Skin of body (tissue), 2 donors: ENCODE results near the gene EYA2. TPM values are rescaled to one million over a fixed set of nuclear protein-coding genes. Genes with fewer than 3 reads are reported as not detected.
"Not testable (repeated sequence)": the region's sequence is repeated elsewhere in the genome, so short reads cannot be mapped to it uniquely, and the experiment has no call there.

Experiments used
- DNase-seq: peaks from one replicate; lab custom pipeline; 2025; lab: John Stamatoyannopoulos, UW
- total RNA-seq: library from RNA; depleted of rRNA; stranded (reverse); fragments of >200 nt; gene quantifications from one replicate; pipeline ENCODE4 v1.2.3, GENCODE V29; 2014

EYA2 gene
- total RNA-seq, 1 donor from 2014 or later: 0.59 TPM

DNA sequence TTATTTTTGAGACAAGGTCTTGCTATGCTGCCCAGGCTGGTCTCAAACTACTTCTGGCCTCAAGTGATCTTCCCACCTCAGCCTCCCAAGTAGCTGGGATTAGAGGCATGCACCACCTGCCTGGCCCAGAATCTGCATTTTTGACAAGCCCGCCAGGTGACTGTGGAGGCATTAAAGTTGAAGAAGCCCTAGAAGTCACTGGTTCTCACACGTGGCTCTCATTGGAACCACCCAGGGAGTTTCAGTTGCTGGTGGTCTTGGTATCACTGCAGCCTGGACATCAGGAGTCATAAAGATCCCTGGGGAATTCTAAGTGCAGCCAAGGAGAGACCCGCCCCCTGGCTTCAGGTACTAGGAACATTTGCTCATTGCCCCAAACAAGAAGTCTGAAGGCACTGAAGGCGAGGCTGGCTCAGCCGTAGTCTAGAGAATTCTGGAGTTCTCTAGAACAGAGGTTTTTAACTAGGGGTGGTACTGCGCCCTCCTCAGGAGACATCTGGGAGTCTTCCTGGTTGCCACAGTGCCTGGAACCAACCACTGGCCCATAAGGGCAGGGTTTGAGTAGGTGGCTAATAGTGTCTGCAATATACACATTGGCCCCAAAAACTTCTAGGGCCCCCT, 279.1 kb downstream of the EYA2 start:
- DNase-seq: no peak

DNA sequence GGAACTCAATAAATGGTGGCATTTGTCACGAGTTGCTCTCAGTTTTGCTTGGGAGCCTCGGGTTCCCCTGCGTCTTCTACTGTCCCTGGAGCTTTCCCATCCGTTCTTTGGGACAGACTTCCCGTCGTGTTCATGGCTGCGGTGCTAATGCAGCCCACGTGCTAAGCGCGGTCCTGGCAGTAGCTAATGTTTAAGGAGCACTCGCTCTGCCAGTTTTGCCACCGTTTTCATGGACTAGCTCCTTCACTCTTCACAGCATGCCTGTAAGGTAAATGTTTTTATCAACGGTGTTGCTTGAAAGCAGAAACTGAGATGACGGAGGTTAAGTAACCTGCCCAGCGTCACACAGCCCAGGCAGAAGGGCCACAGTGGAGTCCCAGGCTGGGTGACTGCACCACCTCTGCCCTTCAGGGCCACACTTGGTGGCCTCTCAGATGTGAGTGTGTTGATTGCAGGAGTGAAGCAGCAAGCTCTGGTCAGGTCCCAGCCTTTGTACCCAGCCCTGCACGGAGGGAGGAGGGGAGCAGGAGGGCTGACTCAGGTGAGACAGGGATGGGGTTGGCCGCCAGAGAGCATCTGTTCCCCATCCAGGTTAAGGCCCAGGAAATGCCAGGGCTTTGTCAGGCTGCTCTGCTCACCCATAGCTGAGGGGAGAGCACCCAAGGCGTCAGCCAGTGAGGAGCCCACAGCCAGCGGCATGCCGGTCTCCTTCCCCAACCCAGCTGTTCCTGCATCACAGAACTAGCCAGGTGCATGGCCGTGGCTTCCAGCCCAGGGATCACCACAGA, 280.0 kb downstream of the EYA2 start:
- DNase-seq: no peak

- DNase-seq: no peak
Observed at GRCh38 chr20:47175493-47175892, 280.9 kb downstream of the EYA2 start.

DNA sequence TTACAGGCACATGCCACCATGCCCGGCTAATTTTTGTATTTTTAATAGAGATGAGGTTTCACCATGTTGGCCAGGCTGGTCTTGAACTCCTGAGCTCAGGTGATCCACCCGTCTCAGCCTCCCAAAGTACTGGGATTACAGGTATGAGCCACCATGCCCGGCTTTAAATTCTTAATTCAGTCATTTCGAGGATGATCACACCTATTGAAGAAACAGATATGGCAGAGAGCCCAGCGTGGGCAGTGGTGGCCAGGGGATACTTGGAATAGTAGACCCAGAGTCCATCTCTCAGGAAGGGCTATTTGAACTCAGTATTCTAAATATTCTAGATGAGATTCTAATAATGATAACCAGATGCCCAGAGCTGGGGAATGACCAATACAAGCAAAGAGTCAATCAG, 281.6 kb downstream of the EYA2 start:
- not testable (repeated sequence) for DNase-seq

DNA sequence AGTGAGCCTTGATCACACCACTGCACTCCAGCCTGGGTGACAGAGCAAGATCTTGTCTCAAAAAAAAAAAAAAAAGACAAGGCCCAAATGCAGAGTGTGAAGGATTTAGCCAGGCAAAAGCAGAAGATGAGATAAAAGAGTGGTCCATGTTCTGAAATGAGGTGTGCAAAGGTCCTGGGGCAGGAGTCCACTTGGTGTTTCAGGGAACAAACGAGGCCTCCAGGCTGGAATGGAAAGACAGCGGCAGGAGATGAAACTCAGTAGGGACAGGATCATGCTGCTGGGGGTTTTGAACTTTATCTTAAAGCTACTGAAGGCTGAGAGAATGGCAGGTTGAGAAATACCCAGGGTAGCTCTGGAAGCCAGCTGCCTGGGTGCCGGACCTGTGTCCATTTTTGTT, 283.6 kb downstream of the EYA2 start:
- DNase-seq: no peak

DNA sequence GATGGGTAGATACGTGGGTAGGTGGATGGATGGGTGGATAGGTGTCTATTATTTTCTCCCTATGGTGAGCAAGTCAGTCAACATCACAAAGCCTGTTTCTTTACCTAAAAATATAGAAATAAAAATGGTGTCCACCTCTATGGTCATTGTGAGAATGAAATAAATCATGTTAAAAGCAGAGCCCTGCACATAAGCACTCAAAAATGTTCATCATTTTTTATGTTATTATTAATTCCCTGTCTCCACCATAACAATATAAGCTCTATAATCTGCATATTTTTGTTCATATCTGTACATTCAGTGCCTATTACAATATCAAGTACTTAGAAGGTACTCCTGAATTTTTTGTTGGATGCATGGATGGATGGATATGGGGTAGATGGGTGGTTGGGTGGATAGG, 284.2 kb downstream of the EYA2 start:
- DNase-seq: no peak

DNA sequence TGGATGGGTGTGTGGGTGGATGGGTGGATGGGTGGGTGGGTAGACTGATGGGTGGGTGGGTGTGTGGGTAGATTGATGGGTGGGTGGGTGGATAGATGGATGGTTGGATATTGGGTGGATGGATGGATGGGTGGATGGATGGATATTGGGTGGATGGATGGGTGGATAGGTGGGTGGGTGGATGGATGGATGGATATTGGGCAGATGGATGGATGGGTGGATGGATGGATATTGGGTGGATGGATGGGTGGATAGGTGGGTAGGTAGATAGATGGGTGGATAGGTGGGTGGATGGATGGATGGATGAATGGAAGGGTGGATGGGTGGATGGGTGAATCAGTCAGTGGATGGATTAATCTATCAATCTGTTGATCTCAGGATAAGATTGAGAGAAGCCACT, 284.6 kb downstream of the EYA2 start:
- DNase-seq: no peak

DNA sequence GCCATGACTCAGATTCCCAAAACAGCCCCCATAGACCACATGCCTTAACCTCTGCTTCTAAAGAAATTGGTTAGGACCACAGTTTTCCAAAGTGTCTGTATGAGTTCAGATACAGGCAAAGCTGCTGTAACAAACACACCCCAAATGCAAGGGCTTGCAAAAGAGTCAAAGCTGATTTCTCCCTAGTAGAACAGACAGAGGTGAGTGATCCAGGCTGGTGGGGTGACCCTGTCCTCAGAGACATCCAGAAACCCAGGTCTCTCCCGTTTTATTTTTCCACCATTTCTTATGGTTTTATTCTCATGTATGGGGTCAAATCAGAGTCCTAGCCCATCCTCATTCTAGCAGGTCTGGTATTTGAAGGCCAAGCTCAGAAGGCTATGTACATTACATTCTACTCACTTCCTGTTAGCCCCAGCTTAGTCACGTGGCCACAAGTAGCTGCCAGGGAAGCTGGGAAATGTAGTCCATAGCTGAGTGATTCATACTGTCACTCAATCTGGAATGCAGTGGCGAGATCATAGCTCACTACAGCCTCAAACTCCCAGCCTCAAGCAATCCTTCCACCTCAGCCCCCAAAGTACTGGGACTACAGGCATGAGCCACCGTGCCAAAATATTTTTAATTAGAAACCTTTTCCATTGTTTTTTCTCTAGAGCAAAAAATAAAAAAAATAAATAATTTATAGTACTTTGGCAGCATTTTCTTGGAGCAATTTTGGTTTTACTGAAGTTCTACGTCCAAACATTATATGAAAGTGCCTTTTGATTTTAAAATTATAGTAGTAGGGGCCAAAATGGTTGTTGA, 286.6 kb downstream of the EYA2 start:
- DNase-seq: no peak

DNA sequence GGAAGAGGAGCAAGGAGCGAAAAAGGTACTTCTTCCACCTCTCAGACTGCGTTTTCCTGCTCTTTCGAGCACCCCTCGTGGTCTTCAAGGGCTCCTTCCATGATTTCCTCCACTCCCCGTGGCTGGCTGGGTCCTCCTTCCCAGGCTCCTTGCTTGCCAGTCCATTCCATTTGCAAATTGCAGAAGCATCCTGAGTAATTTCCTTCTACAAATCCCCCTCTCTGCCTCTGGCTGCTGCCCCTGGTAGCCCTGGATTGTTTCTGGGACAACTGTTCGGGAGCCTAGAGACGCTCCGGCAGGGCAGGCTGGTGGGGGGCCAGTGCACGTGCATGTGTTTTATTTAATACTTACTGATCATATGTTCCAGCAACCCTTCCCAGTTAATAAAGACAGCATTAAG, 288.7 kb downstream of the EYA2 start:
- DNase-seq: no peak

GRCh38 chr20:47187450-47188195, 293.0 kb downstream of the EYA2 start:
- no peak for DNase-seq

GRCh38 chr20:47188540-47188939, 293.9 kb downstream of the EYA2 start:
- no peak for DNase-seq

DNA sequence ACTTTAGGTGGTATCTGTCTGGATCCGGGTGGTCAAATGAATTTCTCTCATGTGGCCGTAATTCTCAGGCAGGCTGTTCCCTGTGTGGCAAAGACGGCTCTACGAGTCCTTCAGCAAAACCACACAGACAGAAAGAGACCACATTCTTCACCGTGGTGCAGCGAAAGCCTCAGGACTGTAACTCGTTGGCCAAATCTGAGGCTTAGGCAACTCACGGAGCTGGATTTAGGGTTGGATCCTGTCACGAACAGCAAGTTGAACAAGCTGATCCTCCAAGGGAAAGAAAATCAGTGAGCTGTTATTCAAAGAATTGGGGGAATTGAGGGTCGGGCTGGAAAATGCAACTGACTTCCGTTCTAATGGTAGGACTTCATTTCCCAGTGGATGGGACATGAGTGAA, 294.4 kb downstream of the EYA2 start:
- no peak for DNase-seq

- DNase-seq: no peak
Observed at GRCh38 chr20:47191074-47191673, 296.5 kb downstream of the EYA2 start.

DNA sequence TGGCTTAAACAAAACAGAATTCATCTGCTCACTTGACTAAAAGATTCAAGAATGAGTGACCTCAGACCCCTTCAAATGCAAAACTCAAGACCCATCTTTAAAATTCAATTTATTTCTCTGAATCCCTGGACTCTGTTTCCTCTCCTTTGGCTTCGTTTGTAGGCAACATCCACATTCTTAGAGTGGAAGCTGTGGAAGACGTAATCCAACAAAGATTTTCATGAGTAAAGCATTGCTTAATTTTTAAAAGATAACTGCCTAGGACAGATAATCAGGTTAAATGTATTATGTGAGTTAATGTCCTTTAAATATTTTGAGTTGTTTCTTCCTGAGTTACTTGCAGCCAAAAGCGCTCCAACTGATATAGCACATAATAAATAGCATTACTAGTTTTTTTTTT, 297.3 kb downstream of the EYA2 start:
- no peak for DNase-seq

DNA sequence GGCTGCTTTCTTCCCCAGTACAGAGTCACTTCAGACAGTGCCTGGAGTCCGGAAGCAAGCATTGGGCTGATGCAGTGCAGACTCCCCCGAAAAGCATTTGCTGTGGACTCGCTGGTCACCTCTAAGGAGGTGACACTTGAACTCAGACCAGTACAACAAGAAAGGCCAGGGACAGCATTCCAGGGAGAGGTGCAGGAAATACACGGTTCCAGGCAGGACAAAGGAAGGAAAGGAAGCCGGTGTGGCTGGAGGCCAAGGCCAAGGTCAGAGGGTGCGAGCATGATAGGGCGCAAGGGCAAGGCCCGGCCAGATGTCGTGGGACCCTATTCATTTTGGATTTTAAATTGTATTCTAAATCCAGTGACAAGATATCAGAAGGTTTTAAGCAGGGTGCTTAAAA, 300.9 kb downstream of the EYA2 start:
- DNase-seq: no peak

DNA sequence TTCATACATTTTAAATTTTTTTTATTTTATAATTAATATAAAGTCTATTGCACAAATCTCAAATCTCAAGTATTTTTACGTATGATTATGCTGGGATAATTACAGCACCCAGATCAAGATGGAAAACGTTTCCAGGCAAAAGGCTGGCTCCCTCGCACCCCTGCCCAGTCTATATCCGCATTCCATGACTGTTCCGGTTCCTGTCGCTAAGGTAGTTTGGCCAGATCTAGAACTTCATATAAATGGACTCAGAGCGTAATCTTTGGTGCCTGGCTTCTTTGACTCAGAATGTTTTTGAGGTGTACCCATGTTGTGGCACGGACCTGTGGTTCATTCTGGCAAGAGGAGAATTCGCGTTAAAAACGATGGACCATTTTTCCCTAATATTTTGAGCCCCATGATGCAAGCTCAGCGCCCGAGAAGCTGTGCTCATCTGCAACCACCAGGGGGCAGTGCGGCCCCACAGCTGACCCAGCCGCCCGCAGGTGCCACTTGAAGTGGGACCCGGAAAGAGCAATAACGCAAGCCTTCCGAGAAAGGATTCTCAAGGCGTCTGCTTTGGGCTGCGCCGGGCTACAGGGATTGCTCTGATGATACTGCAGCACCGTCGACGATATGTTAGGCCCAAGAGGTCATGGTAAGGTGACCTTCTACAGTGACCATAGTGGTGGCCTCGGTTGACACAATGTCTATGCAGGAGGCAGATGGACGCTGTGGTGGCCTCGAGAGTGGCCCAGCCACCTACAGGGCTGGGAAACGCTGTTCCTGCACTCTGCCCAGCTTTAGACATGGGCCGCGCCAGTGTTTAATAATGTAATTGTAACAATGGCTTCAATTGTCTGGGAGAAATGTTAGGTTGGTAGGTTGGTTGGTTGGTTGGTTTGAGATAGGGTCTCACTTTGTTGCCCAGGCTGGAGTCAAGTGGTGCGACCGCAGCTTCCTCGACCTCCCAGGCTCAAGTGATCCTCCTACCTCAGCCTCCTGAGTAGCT, 301.7 kb downstream of the EYA2 start:
- DNase-seq: no peak

DNA sequence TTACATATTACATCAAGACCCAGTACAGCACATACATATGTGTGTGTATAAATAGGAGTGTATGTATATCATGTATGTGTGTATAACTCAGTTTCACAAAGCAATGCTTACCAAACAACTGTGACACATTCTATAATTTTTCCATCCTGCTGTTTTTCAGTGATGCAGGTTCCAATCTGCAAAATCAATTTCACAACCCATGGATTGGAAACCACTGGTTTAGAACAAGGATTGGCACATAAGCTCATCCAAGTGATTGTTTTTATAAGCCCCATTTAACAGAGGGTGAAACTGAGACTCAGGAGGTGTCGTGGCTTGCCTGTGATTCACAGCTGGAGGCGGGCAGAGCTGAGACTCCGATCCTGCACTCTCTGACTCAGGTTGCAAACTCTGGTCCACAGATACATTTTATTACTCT, 303.6 kb downstream of the EYA2 start:
- DNase-seq: no peak

- DNase-seq: no peak
Observed at GRCh38 chr20:47198996-47199552, 304.4 kb downstream of the EYA2 start.

- no peak for DNase-seq
Observed at GRCh38 chr20:47201074-47201730, 306.6 kb downstream of the EYA2 start.
